ENCODE results near the gene TRAF7. TPM values are rescaled to one million over a fixed set of nuclear protein-coding genes. Genes with fewer than 3 reads are reported as not detected.

The TRAF7 gene
- polyA plus RNA-seq, 3 donors, result 5.9 to 41.9 (median 6.7) TPM

GRCh38 chr16:2179107-2179501 lies 23.5 kb downstream of the TRAF7 start:
- H3K79me2 ChIP-seq (ENCODE audit: insufficient read depth, low read length), result no peaks in the 10 kb centered on the region
- intact Hi-C loops (cut with micrococcal nuclease), result no loop called here
- no peaks in the 10 kb centered on the region for H3K9me3 ChIP-seq (replicated peaks in 1 of 2; ENCODE audit: control insufficient read depth in 1 of 2, insufficient read depth in 1 of 2, low read length in 2 of 2)
- Mint-ChIP-seq H3K27ac (no peak overlapping the region), H3K4me3 (no peak overlapping the region), H3K27me3 (ENCODE audit: low read depth in 3 of 3) (peaks cover 0 to 3% (median 2%) of the 10 kb centered on the region in 3 donors), H3K36me3 (peaks cover 24 to 34% of the 10 kb centered on the region in 2 donors), H3K9me3 (peaks cover 0 to 2% (median 0%) of the 10 kb centered on the region in 7 donors), H3K4me1 (no peaks in the 10 kb centered on the region)
- DNase-seq, result no peak
- peaks cover 30 to 38% of the 10 kb centered on the region in 2 donors for H3K36me3 ChIP-seq (replicated peaks in 1 of 2; ENCODE audit: control insufficient read depth in 1 of 2, insufficient read depth in 2 of 2, low read length in 2 of 2)
- H3K27ac ChIP-seq (ENCODE audit: low read depth in 1 of 2, low read length in 2 of 2), result no peak overlapping the region
- H3K4me3 ChIP-seq (replicated peaks in 1 of 3; ENCODE audit: low read depth in 2 of 3, low read length in 3 of 3), result no peak overlapping the region
- no peaks in the 10 kb centered on the region for H3K4me1 ChIP-seq (ENCODE audit: control insufficient read depth in 1 of 2, insufficient read depth in 2 of 2, low read length in 2 of 2)
- H4K20me1 ChIP-seq (ENCODE audit: insufficient read depth, low read length), result no peaks in the 10 kb centered on the region
- no peak overlapping the region for H3K9ac ChIP-seq (ENCODE audit: insufficient read depth, low read length, poor library complexity, severe bottlenecking)
- TF ChIP-seq CTCF (IDR thresholded peaks at IDR 0.05), result no peak
- H2AFZ ChIP-seq (ENCODE audit: insufficient read depth, low read depth, low read length, poor library complexity, severe bottlenecking), result no peak overlapping the region
- 46% methylated on average over 38 of the region's 50 CpGs for WGBS (ENCODE audit: insufficient coverage)
- H3K27me3 ChIP-seq (ENCODE audit: control insufficient read depth in 2 of 2, insufficient read depth in 2 of 2, low read length in 2 of 2), result peaks cover 0 to 3% of the 10 kb centered on the region in 2 donors
- H3K4me2 ChIP-seq (replicated peaks; ENCODE audit: extremely low read depth, low read length, poor library complexity, severe bottlenecking), result no peak overlapping the region

- Mint-ChIP-seq H3K36me3 (peaks cover 19 to 30% of the 10 kb centered on the region in 2 donors), H3K9me3 (peaks cover 0 to 2% (median 0%) of the 10 kb centered on the region in 7 donors), H3K27ac (no peak overlapping the region), H3K4me1 (no peaks in the 10 kb centered on the region), H3K4me3 (no peak overlapping the region), H3K27me3 (ENCODE audit: low read depth in 3 of 3) (peaks cover 0 to 3% (median 2%) of the 10 kb centered on the region in 3 donors)
- Histone ChIP-seq H3K27me3 (ENCODE audit: control insufficient read depth in 2 of 2, insufficient read depth in 2 of 2, low read length in 2 of 2) (peaks cover 0 to 3% of the 10 kb centered on the region in 2 donors), H4K20me1 (ENCODE audit: insufficient read depth, low read length) (no peaks in the 10 kb centered on the region), H3K9ac (ENCODE audit: insufficient read depth, low read length, poor library complexity, severe bottlenecking) (no peak overlapping the region), H3K27ac (ENCODE audit: low read depth in 1 of 2, low read length in 2 of 2) (no peak overlapping the region), H3K9me3 (replicated peaks in 1 of 2; ENCODE audit: control insufficient read depth in 1 of 2, insufficient read depth in 1 of 2, low read length in 2 of 2) (no peaks in the 10 kb centered on the region), H2AFZ (ENCODE audit: insufficient read depth, low read depth, low read length, poor library complexity, severe bottlenecking) (no peak overlapping the region), H3K79me2 (ENCODE audit: insufficient read depth, low read length) (no peaks in the 10 kb centered on the region), H3K4me1 (ENCODE audit: control insufficient read depth in 1 of 2, insufficient read depth in 2 of 2, low read length in 2 of 2) (no peaks in the 10 kb centered on the region), H3K36me3 (replicated peaks in 1 of 2; ENCODE audit: control insufficient read depth in 1 of 2, insufficient read depth in 2 of 2, low read length in 2 of 2) (peaks cover 25 to 34% of the 10 kb centered on the region in 2 donors), H3K4me2 (replicated peaks; ENCODE audit: extremely low read depth, low read length, poor library complexity, severe bottlenecking) (no peak overlapping the region), H3K4me3 (replicated peaks in 1 of 3; ENCODE audit: low read depth in 2 of 3, low read length in 3 of 3) (no peak overlapping the region)
- WGBS (ENCODE audit: insufficient coverage), result 98% methylated on average over 31 of the region's 31 CpGs
- intact Hi-C loops (cut with micrococcal nuclease), result no loop called here
- no peak for TF ChIP-seq CTCF (IDR thresholded peaks at IDR 0.05)
- DNase-seq, result no peak
Measured at GRCh38 chr16:2179576-2179975, 24.0 kb downstream of the TRAF7 start.

Measured in CD14-positive monocyte (primary cell).